K562 (cell line): ENCODE data around the gene RHBG. TPM values are rescaled to one million over a fixed set of nuclear protein-coding genes. Genes with fewer than 3 reads are reported as not detected.

Experiments
- ATAC-seq: fragments of 200-7000 bp; cut with Tn5 transposase; 3 replicates; pipeline ENCODE4 v1.9.1; 2020; ENCODE audit warnings: moderate library complexity
- BruUV-seq: library from RNA; stranded (reverse); fragments of 400-500 nt; replicated peaks from 2 replicates; lab custom pipeline; 2021; lab: Mats Ljungman, UMichigan
- CTCF ChIA-PET: fragments of 300-600 bp; formaldehyde crosslinking; extraction: SDS; loops from one replicate; lab custom pipeline; 2021; ENCODE audit warnings: low intra/inter-chr PET ratio; lab: Yijun Ruan, JAX
- POLR2A ChIA-PET: fragments of 300-600, 350-650 bp; sonication (Branson Sonifier 250); formaldehyde crosslinking; extraction: SDS; loops from one replicate; lab custom pipeline; 2021; ENCODE audit warnings: antibody characterized with exemption, inconsistent platforms; lab: Yijun Ruan, JAX
- DNase-seq, 4 experiments: peaks; one replicate each; pipeline versions ENCODE4 v3.0.0 to v3.0.0-alpha.2; 2011 to 2018; ENCODE audit warnings: low spot score in 3 of 4, mixed read lengths in 3 of 4; ENCODE audit errors: extremely low read depth in 1 of 4
- FAIRE-seq: peaks from 2 replicates; lab custom pipeline; 2011; peaks lifted over from hg19 to GRCh38; lab: Jason Lieb, UNC
- H2AFZ ChIP-seq: 2 replicates; pipeline ENCODE4 v1.6.0; 2011; ENCODE audit warnings: low read depth, low read length, control low read depth, inconsistent platforms
- H3K27ac ChIP-seq: fragments of 200-600 bp; 3 replicates; pipeline ENCODE4 v1.8.0; 2011; ENCODE audit warnings: low read depth, mild to moderate bottlenecking, control low read depth, inconsistent platforms, low read length, moderate library complexity, mixed read lengths; ENCODE audit errors: extremely low read depth
- H3K27me3 ChIP-seq, 2 experiments: fragments of 300-600 bp in 1 of 2; 2 replicates in 1 of 2; 3 replicates in 1 of 2; pipeline versions ENCODE4 v1.6.0 to v1.8.0; 2011; ENCODE audit warnings: inconsistent platforms in 2 of 2, low read length in 2 of 2, mild to moderate bottlenecking in 1 of 2, mixed read lengths in 1 of 2, moderate library complexity in 1 of 2; ENCODE audit not compliant: control insufficient read depth in 2 of 2, insufficient read depth in 2 of 2
- H3K36me3 ChIP-seq: fragments of 300-600 bp; 3 replicates; pipeline ENCODE4 v1.8.0; 2011; ENCODE audit warnings: mild to moderate bottlenecking, low read length, inconsistent platforms; ENCODE audit not compliant: control insufficient read depth, insufficient read depth
- H3K4me1 ChIP-seq, 2 experiments: fragments of 200-600 bp in 1 of 2; replicated peaks in 1 of 2; 2 replicates in 1 of 2; 3 replicates in 1 of 2; pipeline versions ENCODE4 v1.5.1 to v1.8.0; 2011; ENCODE audit warnings: inconsistent platforms in 2 of 2, low read length in 2 of 2, mild to moderate bottlenecking in 1 of 2, mixed read lengths in 1 of 2, moderate library complexity in 1 of 2; ENCODE audit not compliant: control insufficient read depth in 2 of 2, insufficient read depth in 2 of 2
- H3K4me2 ChIP-seq: 2 replicates; pipeline ENCODE4 v1.6.1; 2011; ENCODE audit warnings: low read length, control low read depth, inconsistent platforms, mixed read lengths; ENCODE audit not compliant: insufficient read depth
- H3K4me3 ChIP-seq: fragments of 200-600 bp; sonication (generic), shearing (Covaris generic); 2 replicates; pipeline ENCODE4 v1.5.1; 2016; ENCODE audit warnings: control low read depth, inconsistent platforms
- H3K79me2 ChIP-seq: fragments of 200-600 bp; 3 replicates; pipeline ENCODE4 v1.8.0; 2011; ENCODE audit warnings: low read length, inconsistent platforms; ENCODE audit not compliant: control insufficient read depth, insufficient read depth
- H3K9ac ChIP-seq, 2 experiments: 2 replicates each; pipeline versions ENCODE4 v1.6.0 to v1.6.1; 2011; ENCODE audit warnings: low read depth in 2 of 2, low read length in 2 of 2, control low read depth in 1 of 2, inconsistent platforms in 1 of 2, mild to moderate bottlenecking in 1 of 2, mixed read lengths in 1 of 2; ENCODE audit not compliant: insufficient read depth in 1 of 2
- H3K9me1 ChIP-seq: one replicate; pipeline ENCODE4 v1.6.0; 2011; ENCODE audit warnings: inconsistent platforms, mild to moderate bottlenecking, low read length, moderate library complexity; ENCODE audit not compliant: control insufficient read depth, insufficient read depth
- H3K9me3 ChIP-seq: replicated peaks from 2 replicates; pipeline ENCODE4 v1.5.1; 2011; ENCODE audit warnings: low read depth, low read length, inconsistent platforms; ENCODE audit not compliant: control insufficient read depth, insufficient read depth
- H4K20me1 ChIP-seq: replicated peaks from 2 replicates; pipeline ENCODE4 v1.6.1; 2011; ENCODE audit warnings: low read length, inconsistent platforms, mixed read lengths; ENCODE audit not compliant: control insufficient read depth, insufficient read depth
- CBX1 ChIP-seq: sonication (generic); IDR thresholded peaks from 2 replicates; pipeline ENCODE4 v1.6.1; 2016; ENCODE audit warnings: antibody characterized with exemption, low read depth, mild to moderate bottlenecking
- CTCFL ChIP-seq: IDR thresholded peaks from 2 replicates; pipeline ENCODE4 v1.6.1; 2011; ENCODE audit warnings: borderline replicate concordance, low read depth, mild to moderate bottlenecking, moderate library complexity, low read length; ENCODE audit not compliant: insufficient read depth, poor library complexity, severe bottlenecking
- HCFC1 ChIP-seq: IDR thresholded peaks from 2 replicates; pipeline ENCODE4 v1.6.1; 2012; ENCODE audit warnings: low read depth, low read length, improper control_type of control experiment
- MCM2 ChIP-seq: fragments of 450-650 bp; IDR thresholded peaks from 2 replicates; pipeline ENCODE4 v1.6.1; 2017; ENCODE audit warnings: low read depth, mild to moderate bottlenecking
- POLR2AphosphoS2 ChIP-seq: IDR thresholded peaks from 2 replicates; pipeline ENCODE4 v1.6.1; 2012; ENCODE audit warnings: low read length, improper control_type of control experiment
- POLR3G ChIP-seq: IDR thresholded peaks from 2 replicates; pipeline ENCODE4 v1.6.1; 2011; ENCODE audit not compliant: insufficient read length, insufficient replicate concordance; ENCODE audit errors: extremely low read depth
- RAD21 ChIP-seq, 2 experiments: fragments of 250-450 bp in 1 of 2; fragments of 450-650 bp in 1 of 2; sonication (Bioruptor Pico) in 1 of 2; formaldehyde crosslinking in 1 of 2; IDR thresholded peaks in 1 of 2; conservative IDR thresholded peaks in 1 of 2; 2 replicates each; pipeline versions ENCODE4 v1.4.0 to v1.8.0; 2020 to 2022; ENCODE audit warnings: mild to moderate bottlenecking in 2 of 2, moderate library complexity in 1 of 2
- RBM15 ChIP-seq: fragments of 200-400 bp; formaldehyde crosslinking; IDR thresholded peaks from 2 replicates; pipeline ENCODE4 v1.6.1; 2018; ENCODE audit warnings: mild to moderate bottlenecking, low read length, moderate library complexity; ENCODE audit not compliant: insufficient read depth
- SMC3 ChIP-seq: conservative IDR thresholded peaks from 2 replicates; pipeline ENCODE4 v1.6.1; 2011; ENCODE audit warnings: low read depth, low read length, improper control_type of control experiment; ENCODE audit not compliant: insufficient read depth
- TBP ChIP-seq: optimal IDR thresholded peaks from 2 replicates; pipeline ENCODE3; 2011; ENCODE audit warnings: low read depth, low read length, improper control_type of control experiment
- TEAD4 ChIP-seq, 2 experiments: sonication (generic) in 1 of 2; formaldehyde crosslinking in 1 of 2; IDR thresholded peaks; 2 replicates each; pipeline versions ENCODE4 v1.6.1 to v1.8.0; 2012 to 2022; ENCODE audit warnings: borderline replicate concordance in 1 of 2, inconsistent platforms in 1 of 2, low read length in 1 of 2, mild to moderate bottlenecking in 1 of 2, missing genetic modification reagents in 1 of 2
- XRCC5 ChIP-seq: fragments of 200-400 bp; formaldehyde crosslinking; IDR thresholded peaks from 2 replicates; pipeline ENCODE4 v1.6.1; 2017; ENCODE audit warnings: low read depth, mild to moderate bottlenecking, low read length
- ZC3H4 ChIP-seq: sonication (generic); formaldehyde crosslinking; IDR thresholded peaks from 2 replicates; pipeline ENCODE4 v1.9.0; 2021; ENCODE audit warnings: missing genetic modification reagents, borderline replicate concordance
- ZNF511 ChIP-seq: sonication (generic); formaldehyde crosslinking; IDR thresholded peaks from 2 replicates; pipeline ENCODE4 v1.8.0; 2022; ENCODE audit warnings: mild to moderate bottlenecking, missing genetic modification reagents
- ZNF644 ChIP-seq: fragments of 200-800 bp; sonication (Bioruptor generic); IDR thresholded peaks from 2 replicates; pipeline ENCODE4 v1.6.1; 2016; ENCODE audit warnings: low read depth, missing genetic modification characterization, missing compliant biosample characterization
- WGBS: fragments of 100-300 bp; shearing (Covaris generic); methylation state at CpG from one replicate; pipeline ENCODE4 v1.1.6; 2016; ENCODE audit warnings: low coverage, mixed read lengths; ENCODE audit not compliant: insufficient coverage; ENCODE audit errors: missing lambda C conversion rate; 5-methylcytosine and 5-hydroxymethylcytosine counted together
- in situ Hi-C: fragments of 300-500 bp; cut with MboI; formaldehyde crosslinking; loops from 4 replicates; pipeline ENCODE4 v1.15.0; 2018; ENCODE audit warnings: inconsistent platforms, mixed read lengths
- intact Hi-C: fragments of 100-400 bp; cut with micrococcal nuclease; formaldehyde crosslinking; loops from 2 replicates; pipeline ENCODE4 v1.14.2; 2022
- polyA plus RNA-seq, 8 experiments: library from polyadenylated mRNA; depleted of rRNA in 4 of 8; stranded (reverse) in 5 of 8; unstranded in 3 of 8; fragments of >200 nt; fragmentation: Nextera tagmentation in 2 of 8; fragmentation: Illumina TruSeq in 1 of 8; extraction: Ambion mirVana in 2 of 8; extraction: Trizol in 1 of 8; gene quantifications; 2 replicates each; pipeline versions ENCODE4 v1.2.1 to v1.2.3, GENCODE V29; 2011 to 2014; ENCODE audit warnings: inconsistent platforms in 1 of 8, missing spikeins in 1 of 8
- total RNA-seq, 7 experiments: library from RNA; depleted of rRNA in 6 of 7; stranded (reverse); fragments of >200 nt in 6 of 7; fragmentation: Illumina TruSeq in 2 of 7; extraction: Trizol in 2 of 7; gene quantifications; 2 replicates each; pipeline versions ENCODE4 v1.2.1 to v1.2.3, GENCODE V29; 2011 to 2021; ENCODE audit warnings: low replicate concordance in 1 of 7

The RHBG gene
- total and polyA plus RNA-seq, 9 of the 15 experiments (the other 6 are each of a cell fraction or from before 2014, with no cell fraction given) = not detected

- 0% methylated on average over 2 of the region's 3 CpGs for WGBS
- Histone ChIP-seq H3K4me1 (peaks cover 7 to 15% of the 10 kb centered on the region in 2 experiments; a peak in 4 of 5 replicates), H3K27ac (no peak overlapping the region), H3K9me3 (no peaks in the 10 kb centered on the region), H3K4me2 (no peak overlapping the region), H3K36me3 (no peaks in the 10 kb centered on the region), H3K27me3 (peaks cover 40 to 48% of the 10 kb centered on the region in 2 experiments), H3K9ac (no peak overlapping the region), H2AFZ (no peak overlapping the region), H3K79me2 (no peaks in the 10 kb centered on the region), H3K4me3 (no peak overlapping the region), H4K20me1 (no peaks in the 10 kb centered on the region), H3K9me1 (no peaks in the 10 kb centered on the region)
- in situ Hi-C loops (no loop called here), intact Hi-C loops (no loop called here)
- no TSS peak for BruUV-seq
- ChIA-PET CTCF (no interaction called here), POLR2A (interaction anchor here (0.6 to 1.0 kb wide), 2 partner anchors 9 to 530 kb away, joined by 3 read pairs; no protein-coding TSS in a partner anchor)
- DNase-seq (no peak), FAIRE-seq (no peak), ATAC-seq (no peak)
- TF ChIP-seq POLR3G (no peak), ZC3H4 (CRISPR knock-in tag) (no peak), ZNF644 (tag) (no peak), POLR2AphosphoS2 (no peak), RAD21 (CRISPR knock-in tag; conservative IDR thresholded peaks at IDR 0.05 in 1 of 2, IDR thresholded peaks at IDR 0.05 in 1 of 2) (no peak), CBX1 (no peak), CTCFL (no peak), HCFC1 (no peak), XRCC5 (no peak), MCM2 (no peak), TBP (no peak), SMC3 (no peak), ZNF511 (CRISPR knock-in tag) (no peak), TEAD4 (IDR thresholded peaks at IDR 0.05; ENCODE audit: low read length) (no peak), TEAD4 (CRISPR knock-in tag; IDR thresholded peaks at IDR 0.05; ENCODE audit: borderline replicate concordance) (no peak), RBM15 (no peak)
These were observed 61.9 kb downstream of the RHBG start for GRCh38 chr1:156430866-156431265.
